ENCODE measurements around the gene MORF4L1. TPM values are rescaled to one million over a fixed set of nuclear protein-coding genes. Genes with fewer than 3 reads are reported as not detected.
"Not testable (repeated sequence)": the region's sequence is repeated elsewhere in the genome, so short reads cannot be mapped to it uniquely, and the experiment has no call there.

MORF4L1 gene
- total RNA-seq, 2 experiments from 2014 or later: 225 to 274 TPM

DNA sequence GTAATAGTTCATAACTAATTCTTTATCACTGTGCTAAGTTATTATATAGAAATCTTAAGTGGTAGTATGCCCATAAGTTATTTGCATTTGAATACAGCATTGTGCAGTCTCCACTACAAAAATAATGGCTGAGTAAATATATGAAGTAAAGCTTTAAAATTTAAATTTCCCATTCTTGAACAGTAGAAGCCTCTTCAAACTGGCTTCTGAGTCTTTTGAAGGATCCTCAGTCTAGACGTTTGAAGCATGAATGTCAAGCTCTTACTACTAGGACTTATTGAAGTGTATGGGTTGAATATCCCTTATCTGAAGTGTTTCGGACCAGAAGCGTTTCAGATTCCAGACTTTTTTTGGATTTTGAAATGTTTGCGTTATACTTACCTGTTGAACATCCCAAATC is 16.3 kb downstream of the MORF4L1 start:
- Mint-ChIP-seq H3K36me3 (ENCODE audit: low read depth) (peaks cover 64% of the 10 kb centered on the region), H3K4me3 (no peak overlapping the region), H3K27me3 (no peaks in the 10 kb centered on the region), H3K9me3 (no peaks in the 10 kb centered on the region), H3K27ac (no peak overlapping the region), H3K4me1 (peaks cover 16% of the 10 kb centered on the region)
- POLR2A ChIA-PET: no interaction called here
- DNase-seq: no peak
- CTCF ChIA-PET: interaction anchor here (1.0 to 1.3 kb wide), 2 partner anchors 11 to 29 kb away, joined by 3 to 4 read pairs; no protein-coding TSS in a partner anchor

DNA sequence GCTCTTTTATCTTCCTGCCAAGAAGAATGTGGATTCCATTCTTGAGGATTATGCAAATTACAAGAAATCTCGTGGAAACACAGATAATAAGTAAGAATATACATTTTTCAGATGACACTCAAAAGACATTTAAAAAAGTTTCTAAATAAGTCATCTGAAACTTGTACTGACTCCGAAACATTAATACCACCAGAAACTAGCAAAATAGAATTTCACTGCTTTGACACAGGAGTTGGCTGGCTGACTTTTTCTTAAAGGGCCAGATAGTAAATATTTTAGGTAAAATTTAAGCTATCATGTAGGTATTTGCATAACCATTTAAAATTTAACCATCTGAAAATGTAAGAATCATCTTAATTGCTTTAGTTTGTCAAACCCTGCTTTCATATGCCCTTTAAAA is 20.8 kb downstream of the MORF4L1 start:
- Mint-ChIP-seq H3K36me3 (ENCODE audit: low read depth) (peaks cover 66% of the 10 kb centered on the region), H3K27me3 (no peaks in the 10 kb centered on the region), H3K4me3 (no peak overlapping the region), H3K4me1 (peaks cover 3% of the 10 kb centered on the region), H3K9me3 (no peaks in the 10 kb centered on the region), H3K27ac (no peak overlapping the region)
- ChIA-PET CTCF (interaction anchor here (0.6 kb wide), 1 partner anchor 14 kb away, joined by 4 read pairs; no protein-coding TSS in a partner anchor), POLR2A (no interaction called here)
- DNase-seq: no peak

DNA sequence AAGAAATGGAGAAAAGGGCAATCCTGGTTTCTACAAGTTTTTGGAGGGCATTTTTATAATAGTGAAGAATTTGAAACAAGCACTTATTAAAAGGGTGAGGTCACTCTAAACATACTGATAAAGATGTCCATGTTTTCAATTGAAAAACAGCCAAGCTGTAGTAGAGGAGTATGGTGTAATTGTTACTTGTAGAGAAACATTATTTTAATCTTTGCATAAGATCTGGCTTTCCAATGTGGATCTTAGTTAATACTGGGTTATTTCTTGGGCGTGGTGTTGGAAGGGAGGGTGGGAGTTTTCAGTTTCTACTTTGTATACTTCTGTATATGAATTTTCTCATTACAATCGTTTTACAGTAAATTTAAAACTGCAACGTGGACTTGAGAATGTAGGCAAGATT is 22.8 kb downstream of the MORF4L1 start:
- H3K4me3 Mint-ChIP-seq: no peak overlapping the region
- peaks cover 70% of the 10 kb centered on the region for H3K36me3 Mint-ChIP-seq (ENCODE audit: low read depth)

DNA sequence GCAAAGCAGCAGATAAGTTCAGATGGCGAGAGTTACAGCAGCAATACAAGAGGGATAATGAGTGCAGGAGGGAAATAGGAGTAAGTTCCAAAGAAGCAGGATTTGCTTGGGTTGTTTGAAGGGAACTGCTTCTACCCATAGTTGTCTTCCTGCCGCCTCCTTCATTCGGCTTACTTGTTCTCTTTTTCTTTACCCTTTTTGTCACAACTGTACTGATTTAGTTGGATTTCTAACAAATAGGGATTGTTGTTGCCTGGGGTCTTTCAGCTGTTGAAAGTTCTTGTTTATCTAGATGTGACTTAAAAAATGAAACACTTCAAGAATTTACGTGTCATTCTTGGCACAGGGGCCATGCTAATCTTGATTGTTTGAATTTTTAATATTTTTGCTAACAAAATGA is 25.9 kb downstream of the MORF4L1 start:
- DNase-seq: no peak
- ChIA-PET CTCF (no interaction called here), POLR2A (no interaction called here)
- Mint-ChIP-seq H3K4me3 (no peak overlapping the region), H3K36me3 (ENCODE audit: low read depth) (peaks cover 62% of the 10 kb centered on the region), H3K27ac (peak overlapping the region; percentile 71), H3K4me1 (peaks cover 4% of the 10 kb centered on the region), H3K27me3 (no peaks in the 10 kb centered on the region), H3K9me3 (no peaks in the 10 kb centered on the region)

More for the DNA sequence above, 22.8 kb downstream of the MORF4L1 start:
- Mint-ChIP-seq H3K4me1 (peaks cover 3% of the 10 kb centered on the region), H3K27me3 (no peaks in the 10 kb centered on the region), H3K9me3 (no peaks in the 10 kb centered on the region), H3K27ac (no peak overlapping the region)
- CTCF ChIA-PET: interaction anchor here (1.0 to 1.1 kb wide), 2 partner anchors 9 to 11 kb away, joined by 3 read pairs; no protein-coding TSS in a partner anchor
- POLR2A ChIA-PET: no interaction called here
- DNase-seq: no peak

DNA sequence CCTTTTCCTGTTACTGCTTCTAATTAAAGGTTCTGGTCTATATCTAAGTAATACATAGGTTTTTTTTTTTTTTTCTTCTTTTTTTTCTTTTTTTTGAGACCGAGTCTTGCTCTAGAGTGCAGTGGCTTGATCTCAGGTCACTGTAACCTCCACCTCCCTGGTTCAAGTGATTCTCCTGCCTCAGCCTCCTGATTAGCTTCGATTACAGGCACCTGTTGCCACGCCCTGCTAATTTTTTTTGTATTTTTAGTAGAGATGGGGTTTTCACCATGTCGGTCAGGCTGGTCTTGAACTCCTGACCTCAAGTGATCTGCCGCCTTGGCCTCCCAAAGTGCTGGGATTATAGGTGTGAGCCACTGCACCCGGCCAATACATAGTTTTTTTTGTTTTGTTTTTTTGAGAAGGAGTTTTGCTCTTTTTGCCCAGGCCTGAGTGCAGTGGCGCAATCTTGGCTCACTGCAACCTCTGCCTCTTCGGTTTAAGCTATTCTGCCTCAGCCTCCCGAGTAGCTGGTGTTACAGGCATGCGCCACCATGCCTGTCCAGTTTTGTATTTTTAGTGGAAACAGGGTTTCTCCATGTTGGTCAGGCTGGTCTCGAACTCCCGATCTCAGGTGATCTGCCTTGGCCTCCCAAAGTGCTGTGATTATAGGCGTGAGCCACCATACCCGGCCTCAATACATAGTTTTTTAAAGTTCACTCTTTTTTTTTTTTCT is 28.3 kb downstream of the MORF4L1 start:
- CTCF ChIA-PET: interaction anchor here (0.6 to 1.7 kb wide), 3 partner anchors 10 to 53 kb away, joined by 4 to 5 read pairs (median 4); no protein-coding TSS in a partner anchor
- H3K4me1 Mint-ChIP-seq, H3K9me3 Mint-ChIP-seq, H3K4me3 Mint-ChIP-seq, H3K27ac Mint-ChIP-seq, POLR2A ChIA-PET, DNase-seq, H3K27me3 Mint-ChIP-seq: not testable (repeated sequence)
- H3K36me3 Mint-ChIP-seq (ENCODE audit: low read depth): peaks cover 57% of the 10 kb centered on the region

DNA sequence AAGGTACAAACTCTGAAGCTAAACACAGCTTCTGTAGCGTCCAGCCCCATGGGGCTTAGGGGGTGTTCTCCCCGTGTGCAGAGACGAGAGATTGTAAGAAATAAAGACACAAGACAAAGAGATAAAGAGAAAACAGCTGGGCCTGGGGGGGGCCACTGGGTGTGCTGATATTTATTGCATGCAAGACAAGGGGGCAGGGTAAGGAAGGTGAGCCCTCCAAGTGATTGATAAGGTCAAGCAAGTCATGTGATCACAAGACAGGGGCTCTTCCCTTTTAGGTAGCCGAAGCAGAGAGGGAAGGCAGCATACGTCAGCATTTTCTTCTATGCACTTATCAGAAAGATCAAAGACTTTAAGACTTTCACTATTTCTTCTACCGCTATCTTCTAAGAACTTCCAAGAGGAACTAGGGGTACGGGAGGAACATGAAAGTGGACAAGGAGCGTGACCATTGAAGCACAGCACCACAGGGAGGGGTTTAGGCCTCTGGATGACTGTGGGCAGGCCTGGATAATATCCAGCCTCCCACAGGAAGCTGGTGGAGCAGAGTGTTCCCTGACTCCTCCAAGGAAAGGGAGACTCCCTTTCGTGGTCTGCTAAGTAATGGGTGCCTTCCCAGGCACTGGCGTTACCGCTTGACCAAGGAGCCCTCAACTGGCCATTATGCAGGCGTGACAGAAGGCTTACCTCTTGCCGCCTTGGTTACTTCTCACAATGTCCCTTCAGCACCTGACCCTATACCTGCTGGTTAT is 29.8 kb downstream of the MORF4L1 start:
- DNase-seq, H3K4me3 Mint-ChIP-seq, H3K4me1 Mint-ChIP-seq, H3K27ac Mint-ChIP-seq, H3K27me3 Mint-ChIP-seq, POLR2A ChIA-PET, H3K9me3 Mint-ChIP-seq: not testable (repeated sequence)
- CTCF ChIA-PET: interaction anchor here (0.6 to 1.3 kb wide), 2 partner anchors 8 to 369 kb away, joined by 3 to 4 read pairs; no protein-coding TSS in a partner anchor
- peaks cover 63% of the 10 kb centered on the region for H3K36me3 Mint-ChIP-seq (ENCODE audit: low read depth)

DNA sequence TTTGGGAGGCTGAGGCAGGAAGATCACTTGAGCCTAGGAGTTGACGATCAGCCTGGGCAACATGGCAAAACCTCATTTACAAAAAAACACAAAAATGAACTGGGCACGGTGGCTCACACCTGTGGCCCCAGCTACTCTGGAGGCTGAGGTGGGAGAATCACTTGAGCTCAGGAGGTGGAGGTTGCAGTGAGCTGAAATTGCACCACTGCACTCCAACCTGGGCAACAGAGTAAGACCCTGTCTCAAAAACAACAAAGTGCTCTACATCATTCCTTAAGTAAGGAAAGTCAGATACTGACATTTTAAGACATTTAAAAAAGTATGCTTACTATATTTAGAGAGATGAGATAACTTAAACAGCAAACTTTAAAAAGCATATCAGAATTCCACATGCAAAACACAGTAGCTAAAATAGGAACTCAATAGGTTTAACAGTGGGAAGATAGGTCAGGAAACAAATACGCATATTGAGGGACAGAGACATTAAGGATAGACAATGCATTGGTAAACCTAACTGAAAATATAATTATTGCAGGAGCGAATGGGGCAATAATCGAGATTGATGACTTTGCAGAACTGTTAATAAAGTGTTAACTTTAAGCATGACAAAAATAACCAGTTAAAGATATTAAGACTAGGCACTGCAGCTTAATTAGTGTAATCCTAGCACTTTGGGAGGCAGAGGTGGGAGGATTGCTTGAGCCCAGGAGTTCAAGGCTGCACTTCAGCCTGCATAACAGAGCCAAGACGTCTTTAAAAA is 32.1 kb downstream of the MORF4L1 start:
- Mint-ChIP-seq H3K4me3 (no peak overlapping the region), H3K36me3 (ENCODE audit: low read depth) (peaks cover 56% of the 10 kb centered on the region), H3K9me3 (no peaks in the 10 kb centered on the region), H3K27me3 (no peaks in the 10 kb centered on the region), H3K4me1 (peaks cover 10% of the 10 kb centered on the region), H3K27ac (no peak overlapping the region)
- POLR2A ChIA-PET: interaction anchor here (0.7 kb wide), 1 partner anchor 90 kb away, joined by 10 read pairs; no protein-coding TSS in a partner anchor
- DNase-seq: no peak
- CTCF ChIA-PET: interaction anchor here (0.6 to 1.0 kb wide), 2 partner anchors 12 to 121 kb away, joined by 3 to 6 read pairs; no protein-coding TSS in a partner anchor

DNA sequence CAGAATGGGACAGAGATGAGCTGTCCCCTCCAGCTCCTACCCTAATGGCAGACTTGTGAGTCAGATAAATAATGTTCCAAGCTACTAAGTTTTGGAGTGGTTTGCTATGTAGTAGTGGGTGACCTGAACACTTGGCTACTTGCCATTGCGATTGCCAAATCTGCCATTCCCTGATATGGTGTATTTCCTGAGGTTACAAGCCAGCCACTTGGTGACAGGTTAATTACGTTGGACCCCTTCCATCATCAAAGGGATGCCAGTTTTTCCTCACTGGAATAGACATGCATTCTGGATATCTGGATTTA is 33.6 kb downstream of the MORF4L1 start:
- Mint-ChIP-seq H3K4me3 (no peak overlapping the region), H3K4me1 (peaks cover 24% of the 10 kb centered on the region), H3K27me3 (no peaks in the 10 kb centered on the region), H3K27ac (no peak overlapping the region), H3K9me3 (no peaks in the 10 kb centered on the region), H3K36me3 (ENCODE audit: low read depth) (peaks cover 52% of the 10 kb centered on the region)
- ChIA-PET POLR2A (no interaction called here), CTCF (interaction anchor here (0.6 kb wide), 1 partner anchor 859 kb away, joined by 3 read pairs; no protein-coding TSS in a partner anchor)
- DNase-seq: no peak

DNA sequence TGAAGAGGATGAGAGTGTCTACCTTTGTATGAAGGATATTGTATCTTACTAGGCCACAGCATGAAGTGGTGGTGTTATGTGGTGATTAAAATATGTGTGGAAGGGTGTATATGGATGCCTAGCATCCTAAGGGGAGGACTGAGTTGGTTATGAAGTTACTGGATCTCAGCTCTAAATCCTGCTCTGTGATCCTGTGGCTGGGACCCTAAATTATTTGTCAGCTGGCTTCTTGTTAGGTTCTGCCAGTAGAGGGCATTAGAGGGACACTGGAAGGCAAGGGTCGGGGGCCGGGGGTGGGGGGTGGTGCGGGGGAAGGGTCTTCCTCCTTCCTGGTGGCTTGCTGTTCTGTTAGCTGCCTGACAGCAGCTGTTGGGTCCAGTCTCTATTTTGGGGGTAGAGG is 34.9 kb downstream of the MORF4L1 start:
- CTCF ChIA-PET: interaction anchor here (0.5 to 1.1 kb wide), 2 partner anchors 18 to 434 kb away, joined by 3 read pairs; no protein-coding TSS in a partner anchor
- H3K9me3 Mint-ChIP-seq: no peaks in the 10 kb centered on the region

DNA sequence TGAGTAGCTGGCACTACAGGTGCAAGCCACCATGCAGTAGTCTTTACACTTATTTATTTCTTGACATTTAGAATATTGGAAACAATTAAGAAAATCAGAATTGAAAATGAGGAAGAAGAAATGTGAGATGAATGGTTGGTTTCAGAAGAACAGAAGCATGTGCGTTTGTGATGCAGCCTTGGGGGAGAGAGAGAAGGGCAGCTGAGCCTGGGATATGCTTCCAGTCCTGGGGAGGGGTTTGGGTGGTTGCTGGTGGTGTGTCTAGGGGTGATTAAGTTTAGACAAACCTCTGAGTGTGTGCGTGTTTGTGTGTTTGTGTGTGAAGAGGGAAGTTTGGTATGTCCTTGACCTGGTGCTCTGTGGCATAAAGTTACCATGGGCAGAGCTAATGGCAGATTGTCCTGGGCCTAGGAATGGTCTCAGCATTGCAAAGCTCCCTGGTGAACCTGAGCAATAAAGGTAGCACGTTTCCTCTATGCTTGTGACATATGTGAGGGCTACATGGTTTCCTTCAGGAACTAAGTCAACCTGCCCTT is 36.5 kb downstream of the MORF4L1 start:
- peaks cover 55% of the 10 kb centered on the region for H3K36me3 Mint-ChIP-seq (ENCODE audit: low read depth)
- no peak overlapping the region for H3K4me3 Mint-ChIP-seq
- H3K27ac Mint-ChIP-seq: no peak overlapping the region
- no peaks in the 10 kb centered on the region for H3K9me3 Mint-ChIP-seq
- ChIA-PET CTCF (interaction anchor here (1.6 kb wide), 1 partner anchor 36 kb away, joined by 4 read pairs; no protein-coding TSS in a partner anchor), POLR2A (no interaction called here)
- H3K4me1 Mint-ChIP-seq: peaks cover 27% of the 10 kb centered on the region
- no peak for DNase-seq
- H3K27me3 Mint-ChIP-seq: no peaks in the 10 kb centered on the region

More for the DNA sequence above, 34.9 kb downstream of the MORF4L1 start:
- DNase-seq: no peak
- H3K27ac Mint-ChIP-seq: no peak overlapping the region
- no peak overlapping the region for H3K4me3 Mint-ChIP-seq
- H3K36me3 Mint-ChIP-seq (ENCODE audit: low read depth): peaks cover 54% of the 10 kb centered on the region
- POLR2A ChIA-PET: no interaction called here
- peaks cover 27% of the 10 kb centered on the region for H3K4me1 Mint-ChIP-seq
- no peaks in the 10 kb centered on the region for H3K27me3 Mint-ChIP-seq

DNA sequence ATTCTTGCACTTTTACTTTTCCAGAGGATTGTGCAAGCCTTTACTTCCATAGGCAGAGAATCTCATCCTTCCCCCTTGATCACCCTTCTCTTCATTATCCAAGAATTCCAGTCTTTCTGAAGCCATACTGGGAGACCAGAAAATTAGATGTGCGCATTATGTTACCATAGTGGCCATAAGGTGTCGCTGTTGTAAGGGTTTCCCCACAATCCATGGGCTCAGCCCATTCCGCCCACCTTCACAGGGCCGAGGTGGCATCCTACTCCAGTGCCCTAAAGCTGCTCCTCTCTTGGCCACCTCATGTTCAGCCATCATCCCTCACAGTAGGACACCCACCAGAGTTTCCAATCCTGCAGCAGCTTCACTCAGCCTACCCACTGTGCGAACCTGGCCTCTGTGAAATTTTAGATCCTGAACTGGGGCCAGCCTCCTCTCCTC is 37.1 kb downstream of the MORF4L1 start:
- ChIA-PET POLR2A (no interaction called here), CTCF (interaction anchor here (1.6 to 1.8 kb wide), 2 partner anchors 8 to 27 kb away, joined by 4 to 6 read pairs; no protein-coding TSS in a partner anchor)
- H3K4me1 Mint-ChIP-seq: peaks cover 27% of the 10 kb centered on the region
- DNase-seq: peak; percentile 26
- H3K27me3 Mint-ChIP-seq: no peaks in the 10 kb centered on the region
- no peaks in the 10 kb centered on the region for H3K9me3 Mint-ChIP-seq
- H3K27ac Mint-ChIP-seq: peak overlapping the region; percentile 38
- no peak overlapping the region for H3K4me3 Mint-ChIP-seq
- peaks cover 55% of the 10 kb centered on the region for H3K36me3 Mint-ChIP-seq (ENCODE audit: low read depth)

DNA sequence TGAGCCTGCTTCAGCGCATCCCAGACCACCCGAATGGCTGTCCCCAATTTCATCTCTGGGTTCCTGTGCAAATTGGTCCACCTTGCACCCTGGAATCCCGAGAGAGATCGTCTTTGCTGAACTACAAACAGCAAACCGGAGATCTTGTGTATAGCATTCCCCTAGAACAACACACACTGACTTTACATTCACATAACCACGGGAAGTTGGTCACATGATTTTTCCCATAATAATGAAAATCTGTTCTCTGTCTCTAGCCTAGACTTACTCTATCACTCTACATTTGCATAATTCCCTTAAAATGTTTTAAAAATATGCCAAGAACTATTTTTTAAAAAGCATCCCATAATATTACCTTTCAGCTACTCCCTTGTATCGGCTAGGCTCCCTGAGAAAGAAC is 37.6 kb downstream of the MORF4L1 start:
- ChIA-PET CTCF (interaction anchor here (1.2 to 1.8 kb wide), 3 partner anchors 8 to 27 kb away, joined by 4 to 6 read pairs (median 6); no protein-coding TSS in a partner anchor), POLR2A (no interaction called here)
- peaks cover 51% of the 10 kb centered on the region for H3K36me3 Mint-ChIP-seq (ENCODE audit: low read depth)
- no peak overlapping the region for H3K4me3 Mint-ChIP-seq
- peaks cover 27% of the 10 kb centered on the region for H3K4me1 Mint-ChIP-seq
- no peak for DNase-seq
- H3K27me3 Mint-ChIP-seq: no peaks in the 10 kb centered on the region
- peak overlapping the region; percentile 38 for H3K27ac Mint-ChIP-seq
- H3K9me3 Mint-ChIP-seq: no peaks in the 10 kb centered on the region
